Skin of body (tissue), 2 donors: ENCODE results near the gene C2orf49. TPM values are rescaled to one million over a fixed set of nuclear protein-coding genes. Genes with fewer than 3 reads are reported as not detected.

ENCODE experiments used
- DNase-seq: peaks from one replicate; lab custom pipeline; 2025; lab: John Stamatoyannopoulos, UW
- total RNA-seq: library from RNA; depleted of rRNA; stranded (reverse); fragments of >200 nt; gene quantifications from one replicate; pipeline ENCODE4 v1.2.3, GENCODE V29; 2014

The C2orf49 gene
- total RNA-seq, 1 donor from 2014 or later = 14.4 TPM

DNA sequence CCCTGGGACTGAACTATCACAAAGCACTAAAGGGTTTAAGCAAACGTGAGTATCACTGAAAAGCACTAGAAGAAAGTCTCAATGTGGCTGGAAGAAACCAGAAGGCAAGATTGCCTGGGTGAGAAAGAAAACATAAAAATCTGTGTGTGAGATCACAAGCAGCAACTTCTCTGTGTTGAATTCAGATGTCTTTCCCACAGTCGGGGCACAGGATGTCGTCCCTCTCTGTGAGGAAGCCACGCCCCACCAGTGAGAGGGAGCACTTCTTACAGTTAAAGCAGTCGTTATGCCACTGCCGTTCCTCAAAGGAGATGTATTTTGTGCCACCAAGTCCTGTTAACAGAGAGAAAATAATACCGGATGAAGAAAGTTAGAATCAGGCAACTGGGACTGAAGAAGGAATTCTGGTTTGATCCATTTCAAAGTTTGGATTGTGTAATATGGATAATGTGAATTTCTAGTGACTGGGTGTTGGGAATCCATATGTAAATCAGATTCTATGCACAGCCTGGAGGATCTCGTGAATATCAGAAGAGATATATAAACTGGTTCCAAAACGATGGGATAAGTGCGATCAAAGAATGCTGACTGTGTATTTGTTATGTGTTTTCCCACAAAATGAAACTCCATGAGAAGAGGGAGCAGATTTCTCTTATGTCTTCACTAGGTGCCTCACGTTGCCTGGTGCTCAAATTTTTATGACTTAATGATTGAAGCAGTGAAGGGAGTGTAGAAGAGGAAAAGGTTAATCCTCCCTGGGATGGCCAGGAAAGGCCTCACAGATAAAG is 24.0 kb downstream of the C2orf49 start:
- no peak for DNase-seq

GRCh38 chr2:105362862-105363591 is 25.7 kb downstream of the C2orf49 start:
- no peak for DNase-seq

DNA sequence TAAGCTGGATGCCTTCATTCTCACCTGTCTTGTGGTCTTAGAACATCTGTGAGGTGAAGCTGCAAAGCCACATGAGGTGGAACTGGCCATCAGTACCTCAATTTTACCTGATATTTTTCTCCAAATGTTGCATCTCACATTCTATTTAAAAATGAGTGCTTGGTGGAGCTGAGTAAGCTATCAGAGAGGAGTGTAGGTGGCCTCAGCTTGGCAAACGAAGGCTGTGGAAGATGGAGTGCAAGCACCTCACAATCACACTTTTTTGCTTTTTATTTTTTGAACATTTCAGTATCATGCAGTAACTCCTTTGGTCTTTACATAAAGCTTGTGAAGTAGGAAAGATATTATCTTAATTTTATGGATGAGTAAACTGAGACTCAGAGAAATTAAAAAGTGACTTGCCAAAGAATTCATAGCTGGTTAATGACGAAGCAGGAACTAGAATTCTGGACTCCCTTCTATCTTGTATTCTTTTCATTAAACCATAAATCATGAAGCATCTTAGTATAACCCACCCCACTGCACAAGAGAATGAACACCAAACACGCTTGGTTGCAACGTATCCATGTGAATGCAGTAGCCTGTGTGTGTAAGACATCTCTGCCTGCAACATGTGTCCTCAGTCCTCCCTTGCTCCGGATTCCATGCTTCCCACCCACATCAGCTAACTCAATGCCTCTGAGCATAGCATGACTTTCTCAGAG is 27.2 kb downstream of the C2orf49 start:
- no peak for DNase-seq

GRCh38 chr2:105365206-105365605 is 27.9 kb downstream of the C2orf49 start:
- DNase-seq = no peak

DNA sequence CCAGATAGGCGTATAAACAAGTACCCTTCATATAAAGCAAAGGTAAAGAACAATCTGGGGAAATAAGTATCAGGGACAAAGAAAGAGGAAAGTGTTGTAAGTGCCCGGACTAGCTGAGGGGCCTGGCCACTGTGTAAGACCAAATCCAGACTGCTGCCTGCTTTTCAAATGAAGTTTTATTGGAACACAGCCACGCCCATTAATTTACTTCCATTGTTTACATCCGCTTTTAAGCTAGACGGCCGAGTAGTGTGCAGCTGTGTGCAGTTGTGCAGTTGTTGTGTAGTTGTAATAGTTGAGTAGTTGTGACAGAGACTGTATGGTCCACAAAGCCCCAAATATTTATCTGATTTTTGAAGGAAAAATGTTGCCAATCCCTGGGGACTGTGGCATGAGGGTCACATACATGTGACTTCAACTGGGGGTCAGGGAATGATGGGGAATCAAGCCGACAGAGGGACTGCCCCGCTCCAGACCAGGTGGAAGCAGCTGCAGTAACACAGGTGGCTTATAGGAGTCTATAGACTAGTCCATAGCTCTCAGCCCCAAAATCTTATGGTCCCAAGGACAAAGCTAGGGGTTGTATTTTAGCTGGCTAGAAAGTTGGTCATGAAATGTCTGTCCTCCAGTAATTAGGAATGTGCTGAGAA is 31.5 kb downstream of the C2orf49 start:
- no peak for DNase-seq

- DNase-seq = peak; percentile 81
Observed at GRCh38 chr2:105369777-105370690, 32.7 kb downstream of the C2orf49 start.

GRCh38 chr2:105371156-105371555 is 33.8 kb downstream of the C2orf49 start:
- no peak for DNase-seq

DNA sequence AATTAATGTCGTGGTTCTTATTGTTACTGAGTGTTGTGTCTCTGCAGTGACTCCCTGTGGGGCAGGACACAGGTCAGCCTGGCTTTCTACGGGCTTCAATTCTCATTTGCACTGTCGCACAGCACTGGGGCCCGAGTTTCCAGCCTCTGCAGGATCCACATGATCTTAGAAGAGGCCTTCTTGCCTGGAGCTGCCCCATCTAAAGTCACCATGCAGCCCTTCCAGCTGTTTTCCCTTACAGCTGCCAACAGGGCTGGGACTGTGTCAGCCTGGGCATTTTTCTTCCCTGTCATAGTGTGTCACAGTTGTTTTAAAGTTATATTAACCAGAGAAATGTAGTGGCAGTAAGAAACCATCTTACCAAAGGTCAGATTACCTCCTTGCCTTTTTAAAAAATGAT is 34.5 kb downstream of the C2orf49 start:
- DNase-seq = no peak

DNA sequence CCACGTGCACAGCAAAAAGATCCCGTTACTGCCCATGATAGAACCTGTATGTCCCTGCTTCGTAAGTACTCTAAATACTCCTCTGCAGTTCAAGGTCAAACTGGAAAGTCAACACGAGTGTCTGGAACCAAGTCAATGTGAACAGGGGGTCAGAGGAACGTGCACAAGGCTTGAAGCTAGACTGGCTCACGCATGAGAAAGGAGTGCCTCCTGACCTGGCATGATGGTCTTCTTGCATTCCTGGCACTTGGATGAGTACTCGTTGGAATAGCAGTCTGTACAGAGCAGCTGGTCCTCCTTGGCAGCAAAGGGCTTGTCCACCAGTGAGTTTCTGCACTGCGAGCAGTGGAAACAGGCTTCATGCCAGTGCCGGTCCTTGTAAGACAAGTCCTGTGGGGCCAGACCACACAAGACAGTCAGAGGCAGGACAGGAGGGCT is 36.0 kb downstream of the C2orf49 start:
- DNase-seq = no peak

DNA sequence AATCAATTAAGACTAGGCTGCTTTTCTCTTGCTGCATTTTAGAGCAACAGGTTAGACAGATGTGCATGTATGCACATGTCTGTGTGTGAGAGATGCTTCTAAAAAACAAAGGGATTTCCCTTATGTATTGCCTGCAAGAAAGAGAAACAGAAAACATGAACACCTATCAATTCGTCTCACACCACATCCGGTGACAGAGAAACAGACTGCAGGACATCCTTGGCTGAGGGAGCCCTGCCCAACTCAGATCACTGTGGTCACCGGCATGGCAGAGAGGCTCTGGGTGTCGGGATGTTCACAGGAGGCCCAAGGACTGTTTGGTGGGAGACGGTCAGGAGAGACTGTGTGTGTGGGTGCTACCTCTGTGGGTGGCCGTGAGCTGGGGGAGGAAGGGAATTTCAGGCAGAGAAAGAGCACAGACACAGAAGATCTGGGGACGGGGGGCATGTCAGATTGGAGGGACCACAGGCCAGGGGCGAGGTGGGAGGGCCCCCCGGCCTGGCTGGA is 36.6 kb downstream of the C2orf49 start:
- DNase-seq = no peak

GRCh38 chr2:105375001-105375561 is 37.7 kb downstream of the C2orf49 start:
- DNase-seq = no peak

DNA sequence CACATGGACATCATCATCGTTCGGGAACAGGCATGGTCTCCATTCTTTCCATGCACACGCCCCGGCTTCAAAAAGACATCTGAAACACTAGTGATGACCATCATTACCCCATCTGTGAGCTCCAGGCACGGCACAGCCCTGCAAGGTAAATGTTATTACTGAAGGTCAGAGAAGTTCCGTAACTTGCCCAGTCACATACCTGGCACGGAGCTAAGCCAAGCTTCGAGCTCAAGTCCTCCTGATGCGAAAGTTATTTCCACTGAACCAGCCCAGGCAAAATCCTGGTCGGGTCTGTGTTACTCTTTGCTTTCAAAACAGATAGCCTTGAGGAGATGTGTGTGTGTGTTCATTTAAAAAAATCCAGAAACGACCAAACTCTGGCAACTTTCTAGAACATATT is 38.7 kb downstream of the C2orf49 start:
- no peak for DNase-seq

DNA sequence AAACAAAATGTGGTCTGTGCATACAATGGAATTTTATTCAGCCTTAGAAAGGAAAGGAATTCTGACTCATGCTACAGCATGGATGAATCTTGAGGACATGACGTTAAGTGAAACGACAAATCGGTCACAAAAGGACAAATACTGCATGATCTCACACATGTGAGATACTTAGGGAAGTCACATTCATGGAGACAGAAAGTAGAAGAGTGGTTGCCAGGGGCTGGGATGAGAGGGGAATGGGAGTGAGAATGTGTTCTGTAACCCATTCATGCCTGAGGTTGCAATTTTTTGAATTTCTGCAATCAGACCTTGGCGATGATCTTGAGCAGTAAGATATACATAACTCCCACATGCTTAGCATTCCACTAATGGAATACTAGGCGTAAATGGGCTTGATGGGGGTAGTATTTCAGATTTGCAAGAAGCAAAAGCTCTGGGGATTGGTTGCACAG is 39.5 kb downstream of the C2orf49 start:
- DNase-seq = no peak

DNA sequence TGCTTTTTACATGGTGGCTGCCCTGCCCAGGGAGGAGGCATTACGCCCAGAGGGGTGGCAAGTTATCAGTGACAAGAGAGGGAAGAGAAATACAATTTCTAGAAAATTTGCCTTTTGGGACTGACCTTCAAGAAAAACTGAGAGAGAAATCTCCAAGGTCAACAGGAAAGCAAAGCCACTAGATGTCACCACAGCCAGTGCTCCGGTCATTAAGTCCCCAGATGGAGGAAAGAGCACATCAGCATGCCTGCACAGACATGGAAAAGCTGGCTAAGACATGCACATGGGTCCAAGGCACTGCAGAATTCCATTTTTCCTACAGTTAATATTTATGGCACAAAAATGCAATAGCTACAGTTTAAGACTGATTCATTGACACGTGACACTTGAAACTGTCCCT is 40.5 kb downstream of the C2orf49 start:
- no peak for DNase-seq

DNA sequence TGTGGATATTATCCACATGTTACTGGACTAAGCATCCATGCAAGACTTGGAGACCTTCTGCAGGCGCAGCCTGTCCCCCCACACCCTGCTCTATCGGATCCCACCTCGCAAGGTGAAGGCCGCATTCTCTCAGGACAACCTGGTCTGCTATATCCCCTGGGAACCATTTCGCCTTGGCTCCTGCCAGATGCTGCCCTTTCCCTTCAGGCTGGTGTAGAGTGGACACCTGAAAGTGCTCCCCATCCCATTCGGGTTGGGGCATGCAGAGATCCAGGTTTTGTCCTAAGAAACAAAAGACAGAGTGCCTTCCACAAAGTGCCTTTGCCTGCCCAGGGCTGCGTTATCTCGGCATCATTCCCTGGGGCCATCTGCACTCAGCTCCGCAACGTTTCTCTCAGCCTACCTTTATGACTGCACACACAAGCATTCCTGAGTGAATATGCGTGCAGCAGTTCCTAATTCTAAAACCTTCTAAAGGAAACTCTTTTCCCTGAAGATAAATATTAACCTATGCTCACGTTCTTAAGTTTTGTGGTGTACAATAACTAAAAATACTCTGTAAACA is 41.0 kb downstream of the C2orf49 start:
- no peak for DNase-seq

DNA sequence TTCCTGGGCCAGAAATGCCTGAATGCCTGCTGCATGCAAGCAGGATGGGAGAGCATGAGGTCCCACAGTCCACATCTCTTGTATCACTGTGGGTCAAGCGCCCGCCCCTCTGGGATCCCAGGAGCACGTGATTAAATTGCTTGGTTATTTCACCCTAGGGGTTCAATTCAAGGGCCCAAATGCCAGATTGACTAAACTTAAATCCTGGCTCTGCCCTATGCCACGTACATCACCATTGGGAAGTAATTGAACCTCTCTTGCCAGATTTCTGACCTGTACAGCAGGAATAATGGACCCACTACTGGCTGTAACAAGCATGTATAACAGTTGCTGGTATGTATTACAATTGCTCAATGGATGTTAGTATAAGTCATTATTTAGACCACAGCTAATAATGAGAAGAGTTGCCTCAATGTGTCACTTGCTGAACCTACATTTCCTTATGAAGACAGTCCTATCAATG is 41.6 kb downstream of the C2orf49 start:
- no peak for DNase-seq

- no peak for DNase-seq
Observed at GRCh38 chr2:105379741-105380186, 42.4 kb downstream of the C2orf49 start.

- DNase-seq = no peak
Observed at GRCh38 chr2:105380432-105381100, 43.2 kb downstream of the C2orf49 start.
